Measurements from ENCODE around the gene HBEGF. TPM values are rescaled to one million over a fixed set of nuclear protein-coding genes. Genes with fewer than 3 reads are reported as not detected.

Gene HBEGF
- total RNA-seq, 4 donors from 2014 or later = 5.8 to 13.0 (median 12.6) TPM

DNA sequence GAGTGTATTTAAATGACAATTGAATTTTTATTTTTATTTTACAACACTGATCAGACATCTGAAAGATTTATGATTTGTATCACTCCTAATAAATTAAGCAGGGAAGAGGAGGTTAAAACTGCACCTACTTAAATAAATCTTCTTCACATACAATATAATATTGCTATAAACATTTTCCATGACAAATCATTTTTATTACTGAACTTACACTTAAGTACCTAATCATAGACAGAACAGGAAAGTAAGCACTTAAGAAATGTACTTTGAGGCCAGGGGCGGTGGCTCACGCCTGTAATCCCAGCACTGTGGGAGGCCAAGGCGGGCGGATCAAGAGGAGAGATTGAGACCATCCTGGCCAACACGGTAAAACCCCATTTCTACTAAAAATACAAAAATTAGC lies 47.3 kb downstream of the HBEGF start:
- Histone ChIP-seq H3K4me1 (peaks cover 32 to 49% of the 10 kb centered on the region in 2 donors), H3K27me3 (no peaks in the 10 kb centered on the region), H3K36me3 (no peaks in the 10 kb centered on the region), H3K27ac (peak overlapping the region; percentile 37 to 69 (median 67)), H3K9me3 (no peaks in the 10 kb centered on the region), H3K4me3 (replicated peaks in 1 of 3) (no peak overlapping the region)
- no peak for DNase-seq
- TF ChIP-seq, protein P1, sequence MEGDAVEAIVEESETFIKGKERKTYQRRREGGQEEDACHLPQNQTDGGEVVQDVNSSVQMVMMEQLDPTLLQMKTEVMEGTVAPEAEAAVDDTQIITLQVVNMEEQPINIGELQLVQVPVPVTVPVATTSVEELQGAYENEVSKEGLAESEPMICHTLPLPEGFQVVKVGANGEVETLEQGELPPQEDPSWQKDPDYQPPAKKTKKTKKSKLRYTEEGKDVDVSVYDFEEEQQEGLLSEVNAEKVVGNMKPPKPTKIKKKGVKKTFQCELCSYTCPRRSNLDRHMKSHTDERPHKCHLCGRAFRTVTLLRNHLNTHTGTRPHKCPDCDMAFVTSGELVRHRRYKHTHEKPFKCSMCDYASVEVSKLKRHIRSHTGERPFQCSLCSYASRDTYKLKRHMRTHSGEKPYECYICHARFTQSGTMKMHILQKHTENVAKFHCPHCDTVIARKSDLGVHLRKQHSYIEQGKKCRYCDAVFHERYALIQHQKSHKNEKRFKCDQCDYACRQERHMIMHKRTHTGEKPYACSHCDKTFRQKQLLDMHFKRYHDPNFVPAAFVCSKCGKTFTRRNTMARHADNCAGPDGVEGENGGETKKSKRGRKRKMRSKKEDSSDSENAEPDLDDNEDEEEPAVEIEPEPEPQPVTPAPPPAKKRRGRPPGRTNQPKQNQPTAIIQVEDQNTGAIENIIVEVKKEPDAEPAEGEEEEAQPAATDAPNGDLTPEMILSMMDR (IDR thresholded peaks at IDR 0.05) = no peak
- no peak for TF ChIP-seq POLR2A (IDR thresholded peaks at IDR 0.05)
- intact Hi-C loops (cut with DNase I) = no loop called here
- WGBS, 2 donors = 85 to 88% methylated on average over 5 of the region's 5 CpGs

DNA sequence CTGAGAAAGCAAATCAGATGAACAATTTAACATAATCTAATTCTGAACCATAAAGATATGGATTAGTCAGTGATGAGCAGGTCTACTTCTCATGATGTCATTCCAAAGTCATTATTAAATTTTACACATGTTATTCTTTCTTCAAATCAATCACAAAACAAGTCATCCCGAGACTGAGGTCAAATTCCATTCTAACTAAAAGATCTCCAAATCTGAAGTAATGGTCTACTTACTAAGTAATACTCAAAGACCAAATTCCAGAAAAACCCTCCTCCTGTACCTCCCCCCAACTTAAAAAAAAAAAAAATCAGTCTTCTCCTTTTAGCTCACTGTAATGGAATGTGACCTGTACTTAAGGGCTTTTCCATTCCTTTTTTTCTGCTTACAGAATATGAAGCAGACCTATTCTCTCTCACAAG lies 48.2 kb downstream of the HBEGF start:
- DNase-seq = no peak
- H3K4me3 ChIP-seq (replicated peaks in 1 of 3) = no peak overlapping the region
- peak overlapping the region; percentile 3 to 69 (median 67) for H3K27ac ChIP-seq
- intact Hi-C loops (cut with DNase I) = no loop called here
- no peaks in the 10 kb centered on the region for H3K9me3 ChIP-seq
- 66 to 70% methylated on average over 1 of the region's 1 CpG for WGBS, 2 donors
- peaks cover 40 to 56% of the 10 kb centered on the region in 2 donors for H3K4me1 ChIP-seq
- TF ChIP-seq, protein P1 (IDR thresholded peaks at IDR 0.05) = no peak
- TF ChIP-seq POLR2A (IDR thresholded peaks at IDR 0.05) = no peak
- no peaks in the 10 kb centered on the region for H3K27me3 ChIP-seq
- H3K36me3 ChIP-seq = no peaks in the 10 kb centered on the region

DNA sequence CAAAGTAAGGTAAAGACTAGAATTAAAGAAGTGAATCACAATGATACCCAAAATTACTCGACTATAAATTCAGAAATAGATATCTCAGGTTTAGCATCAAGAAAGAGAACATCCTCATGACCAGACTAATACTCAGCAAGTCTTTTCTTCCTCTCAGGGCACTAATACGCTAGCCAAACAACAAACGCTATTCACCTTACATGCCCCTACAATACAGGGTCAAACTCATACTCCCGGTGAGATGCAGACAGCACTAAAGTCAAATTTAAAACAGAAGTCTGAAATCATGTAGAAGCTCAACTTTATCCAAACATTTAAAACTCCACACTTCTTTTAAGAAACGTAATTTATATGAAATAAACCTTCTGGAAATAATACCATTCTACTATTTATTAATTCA lies 49.1 kb downstream of the HBEGF start:
- WGBS, 2 donors = 78 to 80% methylated on average over 5 of the region's 5 CpGs
- H3K36me3 ChIP-seq = no peaks in the 10 kb centered on the region
- peak overlapping the region in 2 of 3 donors; percentile 67 to 69 for H3K27ac ChIP-seq
- no peaks in the 10 kb centered on the region for H3K9me3 ChIP-seq
- H3K27me3 ChIP-seq = no peaks in the 10 kb centered on the region
- no peak for DNase-seq
- no peak overlapping the region for H3K4me3 ChIP-seq (replicated peaks in 1 of 3)
- intact Hi-C loops (cut with DNase I) = no loop called here
- H3K4me1 ChIP-seq = peaks cover 46 to 65% of the 10 kb centered on the region in 2 donors
- no peak for TF ChIP-seq POLR2A (IDR thresholded peaks at IDR 0.05)
- TF ChIP-seq, protein P1 (IDR thresholded peaks at IDR 0.05) = no peak

DNA sequence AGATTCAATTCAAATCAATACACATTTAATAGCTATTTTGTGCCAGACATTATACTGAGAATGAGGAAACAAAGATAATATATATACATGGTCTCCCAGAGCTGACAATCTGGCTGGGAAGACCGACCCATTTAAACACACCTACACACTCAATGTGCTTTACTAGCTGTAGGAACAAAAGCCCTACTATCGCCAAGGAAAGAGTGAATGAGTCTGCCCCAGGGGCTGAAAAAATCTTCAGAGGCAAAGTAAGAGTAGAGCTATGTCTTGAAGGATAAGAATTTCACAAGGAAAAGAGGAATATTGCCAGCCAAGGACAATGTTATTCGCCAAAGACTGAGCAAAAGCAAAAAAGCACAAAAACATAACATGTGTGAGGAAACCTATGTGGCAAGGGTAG lies 50.1 kb downstream of the HBEGF start:
- 86 to 89% methylated on average over 3 of the region's 3 CpGs for WGBS, 2 donors
- Histone ChIP-seq H3K4me3 (replicated peaks in 1 of 3) (no peak overlapping the region), H3K36me3 (no peaks in the 10 kb centered on the region), H3K9me3 (no peaks in the 10 kb centered on the region), H3K27ac (no peak overlapping the region), H3K27me3 (no peaks in the 10 kb centered on the region), H3K4me1 (peaks cover 37 to 59% of the 10 kb centered on the region in 2 donors)
- TF ChIP-seq, protein P1 (IDR thresholded peaks at IDR 0.05) = no peak
- no peak for TF ChIP-seq POLR2A (IDR thresholded peaks at IDR 0.05)
- no peak for DNase-seq
- intact Hi-C loops (cut with DNase I) = no loop called here

DNA sequence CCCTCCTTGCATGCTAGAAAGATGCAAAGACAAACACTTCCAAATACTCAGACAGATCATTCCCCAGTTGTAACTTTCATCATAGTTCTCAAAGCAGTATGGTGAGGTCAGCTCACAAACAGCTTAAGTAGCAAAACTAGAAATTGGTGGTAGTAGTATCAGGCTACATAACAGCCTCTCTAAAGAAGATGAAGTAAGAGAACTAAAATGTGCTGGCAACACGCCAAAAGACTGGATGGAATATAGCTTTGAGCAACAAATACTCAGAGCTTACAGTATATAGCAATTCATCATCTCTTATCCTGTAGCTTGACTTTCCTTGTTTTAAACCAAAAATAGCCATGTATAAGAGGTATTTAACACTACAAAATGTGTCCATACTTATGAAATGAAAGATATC lies 51.0 kb downstream of the HBEGF start:
- H3K27ac ChIP-seq = no peak overlapping the region
- no peak overlapping the region for H3K4me3 ChIP-seq (replicated peaks in 1 of 3)
- H3K4me1 ChIP-seq = peaks cover 37 to 55% of the 10 kb centered on the region in 2 donors
- WGBS, 2 donors = 5% methylated on average over 1 of the region's 1 CpG
- no peaks in the 10 kb centered on the region for H3K27me3 ChIP-seq
- TF ChIP-seq, protein P1 (IDR thresholded peaks at IDR 0.05) = no peak
- no peak for TF ChIP-seq POLR2A (IDR thresholded peaks at IDR 0.05)
- intact Hi-C loops (cut with DNase I) = no loop called here
- peak; percentile 36 to 45 for DNase-seq
- no peaks in the 10 kb centered on the region for H3K36me3 ChIP-seq
- no peaks in the 10 kb centered on the region for H3K9me3 ChIP-seq

Measured in thyroid gland (tissue), 4 donors.